Ramos (cell line): ENCODE results near the gene STRA6.

Source experiments
- in situ Hi-C: fragments of 300-500 bp; cut with MboI; formaldehyde crosslinking; loops from one replicate; pipeline ENCODE4 v1.14.3; 2022; ENCODE audit warnings: low sequenced_read_pairs; ENCODE audit not compliant: unreplicated experiment

The STRA6 gene

GRCh38 chr15:74202452-74203401, at the start of gene STRA6:
Gene STRA6, minus strand, starts transcription at chr15:74202787. Its CDS starts 520 bp downstream, at chr15:74202267.
- in situ Hi-C loops = no loop called here

GRCh38 chr15:74252291-74252690, 49.7 kb upstream of the STRA6 start:
- in situ Hi-C loops = no loop called here

- in situ Hi-C loops = no loop called here
Observed at GRCh38 chr15:74251131-74251811, 48.7 kb upstream of the STRA6 start.

- in situ Hi-C loops = no loop called here
Observed at GRCh38 chr15:74250266-74250665, 47.7 kb upstream of the STRA6 start.

- in situ Hi-C loops = no loop called here
Observed at GRCh38 chr15:74245342-74245931, 42.9 kb upstream of the STRA6 start.

GRCh38 chr15:74244822-74245341, 42.3 kb upstream of the STRA6 start:
- in situ Hi-C loops = no loop called here

- in situ Hi-C loops = no loop called here
Observed at GRCh38 chr15:74243431-74243830, 40.8 kb upstream of the STRA6 start.

GRCh38 chr15:74242441-74243185, 40.0 kb upstream of the STRA6 start:
- in situ Hi-C loops = no loop called here

GRCh38 chr15:74240897-74241614, 38.5 kb upstream of the STRA6 start:
- in situ Hi-C loops = no loop called here

GRCh38 chr15:74240002-74240568, 37.5 kb upstream of the STRA6 start:
- in situ Hi-C loops = no loop called here

- in situ Hi-C loops = no loop called here
Observed at GRCh38 chr15:74239051-74239705, 36.6 kb upstream of the STRA6 start.

GRCh38 chr15:74235962-74236361, 33.4 kb upstream of the STRA6 start, which contains the start of gene CCDC33:
Gene CCDC33, plus strand, starts transcription at chr15:74236326. Its CDS starts 394 bp downstream, at chr15:74236720.
- in situ Hi-C loops = no loop called here

GRCh38 chr15:74234598-74234875, 31.9 kb upstream of the STRA6 start:
- in situ Hi-C loops = no loop called here

GRCh38 chr15:74233851-74234597, 31.4 kb upstream of the STRA6 start:
- in situ Hi-C loops = no loop called here

GRCh38 chr15:74233373-74233772, 30.8 kb upstream of the STRA6 start:
- in situ Hi-C loops = no loop called here

GRCh38 chr15:74231475-74231874, 28.9 kb upstream of the STRA6 start:
- in situ Hi-C loops = no loop called here

GRCh38 chr15:74229686-74230085, 27.1 kb upstream of the STRA6 start:
- in situ Hi-C loops = no loop called here

- in situ Hi-C loops = no loop called here
Observed at GRCh38 chr15:74228723-74229081, 26.1 kb upstream of the STRA6 start.
